RPMI7951 (cell line): Measurements from ENCODE around the gene SKAP2. TPM values are rescaled to one million over a fixed set of nuclear protein-coding genes. Genes with fewer than 3 reads are reported as not detected.
A peak's percentile ranks its signal among the peaks of the same experiment; 100 is the strongest.

Source experiments
- DNase-seq: peaks from one replicate; pipeline ENCODE4 v3.0.0-alpha.2; 2012; ENCODE audit warnings: low read depth
- total RNA-seq: library from RNA; depleted of rRNA; stranded (reverse); fragments of >200 nt; shearing (Covaris generic); gene quantifications from 2 replicates; pipeline ENCODE4 v1.2.3, GENCODE V29; 2014; rRNA removed

Gene SKAP2
- total RNA-seq, result 36.7 and 58.0 TPM in 2 replicates

GRCh38 chr7:26864309-26865093 is at the start of gene SKAP2:
Gene SKAP2 (minus strand): TSS chr7:26864590. CDS start chr7:26864429, 161 bp downstream.
- DNase-seq, result peak; percentile 99

GRCh38 chr7:26912933-26913536 is 48.6 kb upstream of the SKAP2 start:
- no peak for DNase-seq

- DNase-seq, result no peak
Observed at GRCh38 chr7:26912338-26912737, 47.9 kb upstream of the SKAP2 start.

- DNase-seq, result peak; percentile 82
Observed at GRCh38 chr7:26910221-26910620, 45.8 kb upstream of the SKAP2 start.

- DNase-seq, result peak; percentile 38
Observed at GRCh38 chr7:26900251-26900650, 35.9 kb upstream of the SKAP2 start.

GRCh38 chr7:26899519-26899918 is 35.1 kb upstream of the SKAP2 start:
- no peak for DNase-seq

- peak; percentile 11 for DNase-seq
Observed at GRCh38 chr7:26898891-26899290, 34.5 kb upstream of the SKAP2 start.

- no peak for DNase-seq
Observed at GRCh38 chr7:26897928-26898327, 33.5 kb upstream of the SKAP2 start.

GRCh38 chr7:26891400-26892350 is 27.3 kb upstream of the SKAP2 start:
- peak; percentile 76 for DNase-seq

GRCh38 chr7:26880852-26881251 is 16.5 kb upstream of the SKAP2 start:
- DNase-seq, result no peak

- DNase-seq, result no peak
Observed at GRCh38 chr7:26879671-26880070, 15.3 kb upstream of the SKAP2 start.

- DNase-seq, result peak; percentile 59
Observed at GRCh38 chr7:26868841-26869495, 4.6 kb upstream of the SKAP2 start.

GRCh38 chr7:26865094-26865388 is 651 bp upstream of the SKAP2 start:
- DNase-seq, result no peak

GRCh38 chr7:26863518-26864308 is 677 bp downstream of the SKAP2 start:
- DNase-seq, result peak; percentile 60

- no peak for DNase-seq
Observed at GRCh38 chr7:26862834-26863233, 1.6 kb downstream of the SKAP2 start.

- DNase-seq, result no peak
Observed at GRCh38 chr7:26861050-26861449, 3.3 kb downstream of the SKAP2 start.

- DNase-seq, result peak; percentile 39
Observed at GRCh38 chr7:26860361-26860760, 4.0 kb downstream of the SKAP2 start.

GRCh38 chr7:26859720-26860119 is 4.7 kb downstream of the SKAP2 start:
- no peak for DNase-seq

- no peak for DNase-seq
Observed at GRCh38 chr7:26858735-26859134, 5.7 kb downstream of the SKAP2 start.

- DNase-seq, result no peak
Observed at GRCh38 chr7:26858241-26858715, 6.1 kb downstream of the SKAP2 start.
